Activated CD8-positive, alpha-beta T cell treated with anti-CD3 and anti-CD28 coated beads, Interleukin-2, amount 10 ng/mL, durations not matched to agents 7 days and 5 days (primary cell): ENCODE data around the gene SLC39A11. TPM values are rescaled to one million over a fixed set of nuclear protein-coding genes. Genes with fewer than 3 reads are reported as not detected.

ENCODE experiments used
- ATAC-seq: fragments of 150-1000 bp; cut with Tn5 transposase; one replicate; pipeline ENCODE4 v1.10.0; 2021; ENCODE audit warnings: moderate library complexity
- CTCF ChIA-PET: fragments of 350-600 bp; sonication (Branson Sonifier 250); formaldehyde crosslinking; loops from one replicate; lab custom pipeline; 2021; ENCODE audit warnings: antibody characterized with exemption; lab: Charles Lee
- POLR2A ChIA-PET: fragments of 350-600 bp; sonication (Branson Sonifier 250); formaldehyde crosslinking; loops from one replicate; lab custom pipeline; 2021; ENCODE audit warnings: antibody characterized with exemption; lab: Charles Lee
- DNase-seq: peaks from one replicate; pipeline ENCODE4 v3.0.0-alpha.2; 2020
- H3K27ac Mint-ChIP-seq: one replicate; pipeline ENCODE4 v1.8.0; 2021; ENCODE audit warnings: mild to moderate bottlenecking, mixed read lengths
- H3K27me3 Mint-ChIP-seq: one replicate; pipeline ENCODE4 v1.8.0; 2021; ENCODE audit warnings: low read depth, mixed read lengths
- H3K36me3 Mint-ChIP-seq: one replicate; pipeline ENCODE4 v1.8.0; 2021; ENCODE audit warnings: low read depth, mixed read lengths
- H3K4me1 Mint-ChIP-seq: one replicate; pipeline ENCODE4 v1.8.0; 2021; ENCODE audit warnings: low read depth, mixed read lengths
- H3K4me3 Mint-ChIP-seq: one replicate; pipeline ENCODE4 v1.8.0; 2021; ENCODE audit warnings: mild to moderate bottlenecking, mixed read lengths
- H3K9me3 Mint-ChIP-seq: one replicate; pipeline ENCODE4 v1.8.0; 2022; ENCODE audit warnings: mixed read lengths; ENCODE audit not compliant: insufficient read depth
- total RNA-seq, 2 experiments: library from RNA; stranded (reverse); gene quantifications; one replicate each; pipeline ENCODE4 v1.2.3, GENCODE V29; 2021

SLC39A11 gene
- total RNA-seq, 2 experiments from 2014 or later: 20.2 to 20.5 TPM

DNA sequence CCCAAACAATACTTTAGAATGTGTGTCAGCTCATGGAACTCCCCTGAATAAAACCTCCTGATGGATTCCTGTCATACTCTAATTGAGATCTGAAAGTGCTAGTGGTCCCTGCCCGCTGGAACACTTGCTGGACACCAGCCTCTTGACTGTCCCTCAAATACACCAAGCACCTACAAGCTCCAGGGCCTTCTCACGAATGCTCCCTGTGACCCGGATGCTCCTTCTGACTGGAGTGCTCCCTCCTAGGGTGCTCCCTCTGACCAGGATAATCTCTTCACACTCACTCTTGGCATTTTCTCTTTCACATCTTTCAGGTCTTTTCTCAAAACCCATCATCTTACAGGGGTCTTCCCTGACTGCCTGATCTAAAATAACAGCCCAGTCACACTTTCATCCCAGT is 205.9 kb downstream of the SLC39A11 start:
- H3K27ac Mint-ChIP-seq: no peak overlapping the region
- H3K36me3 Mint-ChIP-seq: peaks cover 7% of the 10 kb centered on the region
- peaks cover 3% of the 10 kb centered on the region for H3K9me3 Mint-ChIP-seq
- no peak for DNase-seq
- POLR2A ChIA-PET: no interaction called here
- no peak overlapping the region for H3K4me3 Mint-ChIP-seq
- CTCF ChIA-PET: no interaction called here
- H3K27me3 Mint-ChIP-seq: no peaks in the 10 kb centered on the region
- ATAC-seq: no peak
- no peaks in the 10 kb centered on the region for H3K4me1 Mint-ChIP-seq

DNA sequence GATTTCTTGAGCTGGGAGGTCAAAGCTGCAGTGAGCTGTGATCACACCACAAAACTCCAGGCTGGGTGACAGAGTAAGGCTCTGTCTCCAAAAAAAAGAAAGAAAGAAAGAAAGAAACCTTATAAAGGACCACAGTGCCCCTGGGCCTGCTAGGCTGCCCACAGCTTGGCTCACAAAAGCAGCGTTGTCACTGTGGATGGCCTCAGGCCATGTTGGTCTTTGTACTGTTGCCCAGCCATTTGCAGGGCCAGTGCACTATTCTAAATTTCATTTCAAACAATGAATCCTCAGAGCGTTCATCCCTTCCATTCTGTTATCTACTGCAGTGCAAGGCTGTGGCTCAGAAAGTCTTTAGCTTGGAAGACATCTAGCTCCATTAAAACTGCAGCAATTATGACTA is 208.4 kb downstream of the SLC39A11 start:
- H3K27me3 Mint-ChIP-seq: no peaks in the 10 kb centered on the region
- peaks cover 15% of the 10 kb centered on the region for H3K9me3 Mint-ChIP-seq
- no peak overlapping the region for H3K4me3 Mint-ChIP-seq
- CTCF ChIA-PET: no interaction called here
- ATAC-seq (no peak), DNase-seq (no peak)
- POLR2A ChIA-PET: no interaction called here
- no peaks in the 10 kb centered on the region for H3K4me1 Mint-ChIP-seq
- H3K36me3 Mint-ChIP-seq: peaks cover 16% of the 10 kb centered on the region
- H3K27ac Mint-ChIP-seq: no peak overlapping the region

DNA sequence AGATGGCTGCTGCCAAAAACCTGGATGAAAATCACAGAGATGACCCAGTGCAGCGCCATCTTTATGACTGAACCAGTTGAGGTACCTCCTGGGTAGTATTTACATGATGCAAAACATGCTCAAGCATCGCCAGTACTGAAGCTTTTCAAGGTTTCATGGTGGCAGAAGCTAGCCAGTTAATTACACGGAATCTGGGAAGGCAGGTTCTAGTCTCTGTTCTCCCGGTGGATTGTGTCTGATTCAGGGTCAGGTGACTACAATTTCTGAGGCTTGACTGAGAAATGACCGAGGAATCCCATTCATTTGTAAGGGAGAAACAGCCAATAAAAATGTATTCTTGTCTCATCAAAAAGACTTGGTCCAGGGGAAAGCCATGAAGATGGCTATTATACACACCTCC is 209.1 kb downstream of the SLC39A11 start:
- ATAC-seq (no peak), DNase-seq (no peak)
- H3K4me1 Mint-ChIP-seq: no peaks in the 10 kb centered on the region
- no peaks in the 10 kb centered on the region for H3K27me3 Mint-ChIP-seq
- H3K9me3 Mint-ChIP-seq: peaks cover 15% of the 10 kb centered on the region
- no peak overlapping the region for H3K27ac Mint-ChIP-seq
- H3K36me3 Mint-ChIP-seq: peaks cover 14% of the 10 kb centered on the region
- CTCF ChIA-PET: no interaction called here
- POLR2A ChIA-PET: no interaction called here
- no peak overlapping the region for H3K4me3 Mint-ChIP-seq

DNA sequence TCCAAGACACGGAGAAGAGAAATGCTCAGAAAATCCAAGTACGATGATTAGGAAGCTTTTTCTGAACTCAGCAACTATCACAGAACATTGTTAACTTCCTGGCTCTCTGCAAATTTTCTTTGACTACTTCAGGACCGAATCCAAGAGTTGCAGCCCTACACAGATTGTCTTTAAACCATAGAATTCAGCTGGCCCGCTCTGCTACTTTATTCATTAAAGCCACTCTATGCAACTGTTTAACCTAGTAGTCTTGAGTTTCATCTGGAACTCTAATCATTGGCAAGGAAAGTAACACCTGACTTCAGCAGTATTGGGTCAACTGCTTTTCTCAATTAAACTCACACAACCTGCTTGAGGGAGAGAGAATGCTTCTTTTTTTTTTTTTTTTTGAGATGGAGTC is 210.1 kb downstream of the SLC39A11 start:
- Mint-ChIP-seq H3K36me3 (peaks cover 11% of the 10 kb centered on the region), H3K27ac (no peak overlapping the region), H3K4me3 (no peak overlapping the region), H3K9me3 (peaks cover 15% of the 10 kb centered on the region), H3K4me1 (no peaks in the 10 kb centered on the region), H3K27me3 (no peaks in the 10 kb centered on the region)
- ATAC-seq: no peak
- no peak for DNase-seq
- ChIA-PET POLR2A (no interaction called here), CTCF (no interaction called here)

DNA sequence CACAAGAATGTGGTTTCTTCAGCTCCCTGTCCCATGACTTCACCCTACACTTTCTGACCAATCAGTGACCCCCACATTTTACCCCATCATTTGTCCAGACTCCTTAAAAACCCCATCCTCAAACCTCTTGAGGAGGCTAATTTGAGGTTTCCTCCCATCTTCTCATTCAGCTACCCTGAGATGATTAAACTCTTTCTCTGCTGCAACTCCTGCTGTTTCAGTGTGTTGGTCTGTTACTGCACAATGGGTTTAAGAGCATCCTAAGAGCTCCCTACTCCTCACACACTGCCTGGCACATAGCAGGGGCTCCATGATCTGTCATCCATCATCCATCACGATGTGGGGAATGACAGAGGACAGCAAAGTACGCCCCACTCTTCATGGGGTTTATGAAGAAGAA is 212.6 kb downstream of the SLC39A11 start:
- H3K9me3 Mint-ChIP-seq: peaks cover 27% of the 10 kb centered on the region
- H3K36me3 Mint-ChIP-seq: peaks cover 21% of the 10 kb centered on the region
- no peak overlapping the region for H3K4me3 Mint-ChIP-seq
- ChIA-PET POLR2A (no interaction called here), CTCF (no interaction called here)
- H3K4me1 Mint-ChIP-seq: no peaks in the 10 kb centered on the region
- no peak overlapping the region for H3K27ac Mint-ChIP-seq
- ATAC-seq: no peak
- DNase-seq: no peak
- H3K27me3 Mint-ChIP-seq: no peaks in the 10 kb centered on the region

DNA sequence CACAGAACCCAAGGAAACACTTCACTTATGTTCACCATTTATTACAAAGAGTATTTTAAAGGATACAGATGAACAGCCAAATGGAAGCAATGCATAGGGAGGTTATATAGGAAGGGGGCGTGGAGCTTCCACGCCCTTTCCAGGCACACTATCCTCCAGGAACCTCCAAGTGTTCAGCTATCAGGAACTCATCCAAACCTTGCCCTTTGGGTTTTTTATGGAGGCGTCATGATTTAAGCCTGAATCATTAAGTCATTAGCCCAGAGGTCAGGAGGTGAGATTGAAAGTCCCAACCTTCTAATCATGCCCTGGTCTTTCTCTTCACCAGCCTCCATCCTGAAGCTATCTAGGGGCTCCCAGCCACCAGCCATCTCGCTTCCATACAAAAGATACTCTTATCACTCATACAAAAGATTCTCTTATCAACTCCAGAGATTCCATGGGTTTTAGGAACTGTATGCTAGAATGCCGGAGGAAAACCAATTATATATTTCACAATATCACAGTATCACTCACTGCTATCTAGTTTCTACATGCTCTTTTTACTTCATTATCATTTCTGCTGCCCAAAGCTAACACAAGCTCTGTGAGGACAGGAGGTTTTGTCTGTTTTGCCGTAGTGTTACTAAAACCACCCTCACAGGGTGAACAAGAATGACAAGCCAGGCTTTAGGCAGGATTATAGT is 213.4 kb downstream of the SLC39A11 start:
- peaks cover 23% of the 10 kb centered on the region for H3K36me3 Mint-ChIP-seq
- H3K9me3 Mint-ChIP-seq: peaks cover 27% of the 10 kb centered on the region
- no peaks in the 10 kb centered on the region for H3K27me3 Mint-ChIP-seq
- ChIA-PET CTCF (no interaction called here), POLR2A (no interaction called here)
- no peak overlapping the region for H3K27ac Mint-ChIP-seq
- DNase-seq: no peak
- no peaks in the 10 kb centered on the region for H3K4me1 Mint-ChIP-seq
- ATAC-seq: no peak
- H3K4me3 Mint-ChIP-seq: no peak overlapping the region

DNA sequence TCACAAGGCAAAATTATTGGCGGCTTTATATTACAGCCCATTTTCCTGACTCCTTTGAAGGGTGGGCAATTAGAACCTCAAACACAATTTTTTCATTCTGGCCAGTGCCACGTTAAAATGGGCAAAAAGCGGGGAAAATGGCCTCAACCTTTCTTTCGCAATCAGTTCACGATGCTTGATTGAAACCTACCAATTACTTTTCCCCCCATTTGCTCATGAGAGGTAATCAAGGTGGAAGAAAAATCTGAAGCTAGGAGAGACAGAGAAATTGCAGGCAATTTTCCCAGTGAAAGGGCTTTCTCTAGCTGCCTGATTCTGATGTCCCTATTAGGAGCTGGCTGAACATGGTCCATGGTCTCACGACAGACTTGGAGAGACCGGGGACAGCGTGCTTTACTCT is 215.1 kb downstream of the SLC39A11 start:
- peaks cover 21% of the 10 kb centered on the region for H3K36me3 Mint-ChIP-seq
- no peak overlapping the region for H3K4me3 Mint-ChIP-seq
- no peak for ATAC-seq
- peaks cover 27% of the 10 kb centered on the region for H3K9me3 Mint-ChIP-seq
- ChIA-PET CTCF (no interaction called here), POLR2A (no interaction called here)
- no peaks in the 10 kb centered on the region for H3K4me1 Mint-ChIP-seq
- no peak overlapping the region for H3K27ac Mint-ChIP-seq
- H3K27me3 Mint-ChIP-seq: no peaks in the 10 kb centered on the region
- no peak for DNase-seq

DNA sequence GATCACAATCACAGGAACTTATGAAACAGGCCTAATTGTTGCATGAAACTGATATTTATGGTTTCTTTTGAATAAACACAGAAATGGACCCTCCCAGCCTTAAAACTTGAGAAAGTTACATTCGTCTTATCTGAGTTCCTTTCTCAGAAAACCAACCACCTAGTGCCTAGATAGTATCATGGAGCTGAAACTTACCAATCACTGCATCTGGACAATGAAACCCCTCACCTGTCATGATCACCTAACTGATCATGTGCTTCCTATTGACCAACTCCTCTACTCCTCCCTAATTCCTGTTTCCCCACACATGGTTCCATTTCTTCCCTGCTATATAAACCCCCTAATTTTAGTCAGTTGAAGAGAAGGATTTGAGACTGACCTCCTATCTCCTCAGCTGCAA is 216.1 kb downstream of the SLC39A11 start:
- Mint-ChIP-seq H3K27ac (no peak overlapping the region), H3K36me3 (peaks cover 21% of the 10 kb centered on the region), H3K4me1 (no peaks in the 10 kb centered on the region), H3K9me3 (peaks cover 23% of the 10 kb centered on the region), H3K4me3 (no peak overlapping the region), H3K27me3 (no peaks in the 10 kb centered on the region)
- POLR2A ChIA-PET: no interaction called here
- no peak for DNase-seq
- CTCF ChIA-PET: no interaction called here
- no peak for ATAC-seq

DNA sequence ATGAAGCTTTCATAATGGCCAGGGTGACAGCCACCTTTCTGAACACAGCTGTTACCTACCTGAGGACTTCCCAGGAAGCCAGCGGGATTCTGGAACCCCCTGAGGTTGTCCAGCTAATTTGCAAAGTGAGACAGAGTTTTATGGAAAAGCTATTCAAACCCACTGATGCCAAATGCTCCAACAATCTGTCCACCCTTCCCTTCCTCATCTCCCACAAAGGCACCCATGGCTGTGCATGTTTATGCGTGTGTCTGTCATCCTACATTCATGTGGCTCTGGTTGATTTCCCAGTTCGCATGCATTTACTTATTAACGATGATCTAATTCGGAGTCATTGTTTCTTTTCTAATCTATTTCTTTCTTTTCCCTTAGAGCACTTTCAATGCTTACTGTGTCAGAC is 217.1 kb downstream of the SLC39A11 start:
- Mint-ChIP-seq H3K27ac (no peak overlapping the region), H3K4me1 (no peaks in the 10 kb centered on the region), H3K9me3 (peaks cover 21% of the 10 kb centered on the region), H3K4me3 (no peak overlapping the region), H3K27me3 (no peaks in the 10 kb centered on the region), H3K36me3 (peaks cover 20% of the 10 kb centered on the region)
- ChIA-PET CTCF (no interaction called here), POLR2A (no interaction called here)
- ATAC-seq: no peak
- DNase-seq: no peak

DNA sequence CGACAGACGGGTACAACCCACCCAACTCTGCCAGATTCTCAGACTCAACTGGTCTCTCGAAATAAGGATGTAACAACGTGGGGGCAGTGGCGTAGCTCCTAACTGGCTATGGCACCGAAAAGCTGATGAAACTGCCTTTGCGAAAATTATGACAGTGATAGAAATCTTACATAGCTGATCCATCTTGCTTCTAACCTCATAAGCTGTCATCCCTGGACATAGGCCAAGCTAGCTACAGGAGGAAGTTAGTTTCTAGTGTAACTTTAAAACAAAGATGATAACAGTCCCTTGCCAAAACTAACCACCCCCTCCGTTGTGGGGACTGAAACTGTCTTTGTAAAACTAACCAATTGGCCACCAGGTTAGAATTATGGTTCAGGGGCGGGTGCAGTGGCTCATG is 220.1 kb downstream of the SLC39A11 start:
- no peak for DNase-seq
- CTCF ChIA-PET: no interaction called here
- no peak for ATAC-seq
- Mint-ChIP-seq H3K36me3 (peaks cover 11% of the 10 kb centered on the region), H3K4me3 (no peak overlapping the region), H3K27ac (no peak overlapping the region), H3K27me3 (no peaks in the 10 kb centered on the region), H3K9me3 (peaks cover 12% of the 10 kb centered on the region), H3K4me1 (no peaks in the 10 kb centered on the region)
- POLR2A ChIA-PET: no interaction called here

DNA sequence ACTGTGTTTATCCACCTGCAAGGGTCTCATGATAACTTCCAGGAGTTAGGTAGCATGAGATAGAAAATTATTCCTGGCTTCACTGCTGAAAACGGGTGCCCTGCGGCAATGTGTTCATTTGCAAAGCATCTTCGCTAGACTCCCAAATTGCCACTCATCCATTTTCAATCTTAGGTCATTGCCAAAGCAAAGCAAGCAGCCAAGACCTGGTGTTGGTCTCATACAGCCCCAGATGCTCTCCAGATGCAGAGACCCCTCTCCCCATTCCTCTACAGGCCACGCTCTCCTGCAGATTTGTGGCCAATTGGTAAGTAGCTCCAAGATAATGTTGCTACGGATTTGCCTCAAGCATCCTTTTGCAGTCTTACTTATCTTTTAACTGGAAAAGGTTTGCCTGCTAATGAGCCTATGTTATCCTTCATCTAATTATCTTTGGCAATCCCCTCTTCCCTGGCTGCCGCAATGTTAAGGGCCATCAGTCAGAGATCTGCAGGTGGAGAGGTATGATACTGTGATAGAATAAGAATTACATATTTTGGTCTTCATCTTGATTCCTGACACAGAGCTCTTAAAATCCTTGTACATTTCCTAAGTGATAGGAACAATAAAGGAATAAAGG is 222.0 kb downstream of the SLC39A11 start:
- no peak for ATAC-seq
- Mint-ChIP-seq H3K36me3 (peaks cover 3% of the 10 kb centered on the region), H3K27me3 (no peaks in the 10 kb centered on the region), H3K4me1 (no peaks in the 10 kb centered on the region), H3K9me3 (no peaks in the 10 kb centered on the region), H3K4me3 (no peak overlapping the region), H3K27ac (no peak overlapping the region)
- POLR2A ChIA-PET: no interaction called here
- CTCF ChIA-PET: no interaction called here
- no peak for DNase-seq

DNA sequence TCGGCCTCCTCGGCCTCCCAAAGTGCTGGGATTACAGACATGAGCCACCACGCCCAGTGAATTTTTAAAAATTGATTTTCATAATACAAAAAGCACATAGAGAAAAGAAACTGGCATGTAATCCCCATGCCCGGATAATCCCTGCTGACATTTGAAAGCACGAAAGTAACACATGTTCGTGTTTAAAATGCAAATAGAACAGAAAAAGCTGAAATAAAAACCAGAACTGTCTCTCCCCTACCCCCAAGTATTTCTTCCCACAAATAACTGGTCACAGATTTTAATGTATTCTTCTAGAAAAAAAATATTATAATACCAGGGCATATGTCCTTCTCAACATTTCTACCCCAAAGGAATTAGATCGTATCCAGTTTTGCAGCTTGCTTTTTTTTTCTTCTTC is 222.9 kb downstream of the SLC39A11 start:
- H3K4me3 Mint-ChIP-seq: no peak overlapping the region
- ATAC-seq: no peak
- ChIA-PET POLR2A (no interaction called here), CTCF (no interaction called here)
- no peaks in the 10 kb centered on the region for H3K4me1 Mint-ChIP-seq
- no peaks in the 10 kb centered on the region for H3K36me3 Mint-ChIP-seq
- no peak for DNase-seq
- no peak overlapping the region for H3K27ac Mint-ChIP-seq
- no peaks in the 10 kb centered on the region for H3K27me3 Mint-ChIP-seq
- H3K9me3 Mint-ChIP-seq: no peaks in the 10 kb centered on the region
